ENCODE measurements around the gene KCNH8.

Gene KCNH8

GRCh38 chr3:19394946-19395345 lies 246.6 kb downstream of the KCNH8 start:
- no peak for DNase-seq

- DNase-seq = no peak
These were observed 248.4 kb downstream of the KCNH8 start for GRCh38 chr3:19396726-19397125.

- no peak for DNase-seq
These were observed 251.0 kb downstream of the KCNH8 start for GRCh38 chr3:19399356-19399755.

GRCh38 chr3:19399836-19400235 lies 251.5 kb downstream of the KCNH8 start:
- DNase-seq = no peak

GRCh38 chr3:19420159-19420558 lies 271.8 kb downstream of the KCNH8 start:
- DNase-seq = no peak

- DNase-seq = no peak
These were observed 277.5 kb downstream of the KCNH8 start for GRCh38 chr3:19425825-19426224.

GRCh38 chr3:19427422-19428149 lies 279.3 kb downstream of the KCNH8 start:
- no peak for DNase-seq

- DNase-seq = no peak
These were observed 280.4 kb downstream of the KCNH8 start for GRCh38 chr3:19428729-19429128.

GRCh38 chr3:19432669-19433068 lies 284.4 kb downstream of the KCNH8 start:
- DNase-seq = no peak

GRCh38 chr3:19436746-19437145 lies 288.4 kb downstream of the KCNH8 start:
- no peak for DNase-seq

GRCh38 chr3:19439944-19440343 lies 291.6 kb downstream of the KCNH8 start:
- no peak for DNase-seq

GRCh38 chr3:19446138-19446537 lies 297.8 kb downstream of the KCNH8 start:
- DNase-seq = no peak

GRCh38 chr3:19446687-19447086 lies 298.4 kb downstream of the KCNH8 start:
- DNase-seq = no peak

- DNase-seq = no peak
These were observed 307.2 kb downstream of the KCNH8 start for GRCh38 chr3:19455546-19455945.

- DNase-seq = no peak
These were observed 308.4 kb downstream of the KCNH8 start for GRCh38 chr3:19456738-19457137.

GRCh38 chr3:19457449-19457848 lies 309.1 kb downstream of the KCNH8 start:
- DNase-seq = no peak

- no peak for DNase-seq
These were observed 319.5 kb downstream of the KCNH8 start for GRCh38 chr3:19467761-19468160.

GRCh38 chr3:19471138-19471537 lies 322.8 kb downstream of the KCNH8 start:
- no peak for DNase-seq

- DNase-seq = no peak
These were observed 325.8 kb downstream of the KCNH8 start for GRCh38 chr3:19473971-19474580.

GRCh38 chr3:19476281-19476680 lies 328.0 kb downstream of the KCNH8 start:
- no peak for DNase-seq

- no peak for DNase-seq
These were observed 337.0 kb downstream of the KCNH8 start for GRCh38 chr3:19485267-19485666.

GRCh38 chr3:19487386-19487785 lies 339.1 kb downstream of the KCNH8 start:
- DNase-seq = no peak

GRCh38 chr3:19488939-19489338 lies 340.6 kb downstream of the KCNH8 start:
- no peak for DNase-seq

- no peak for DNase-seq
These were observed 341.6 kb downstream of the KCNH8 start for GRCh38 chr3:19489936-19490335.

- DNase-seq = no peak
These were observed 357.9 kb downstream of the KCNH8 start for GRCh38 chr3:19506171-19506570.
